Urothelium cell line (cell line): ENCODE results near the gene ARVCF.

ENCODE experiments used
- DNase-seq: peaks from one replicate; pipeline ENCODE4 v3.0.0; 2011; ENCODE audit warnings: low spot score, mixed read lengths
- FAIRE-seq: peaks from 2 replicates; lab custom pipeline; 2011; peaks lifted over from hg19 to GRCh38; lab: Jason Lieb, UNC

Gene ARVCF

GRCh38 chr22:19965771-19966709 lies 50.6 kb downstream of the ARVCF start:
- DNase-seq: no peak
- FAIRE-seq: no peak

DNA sequence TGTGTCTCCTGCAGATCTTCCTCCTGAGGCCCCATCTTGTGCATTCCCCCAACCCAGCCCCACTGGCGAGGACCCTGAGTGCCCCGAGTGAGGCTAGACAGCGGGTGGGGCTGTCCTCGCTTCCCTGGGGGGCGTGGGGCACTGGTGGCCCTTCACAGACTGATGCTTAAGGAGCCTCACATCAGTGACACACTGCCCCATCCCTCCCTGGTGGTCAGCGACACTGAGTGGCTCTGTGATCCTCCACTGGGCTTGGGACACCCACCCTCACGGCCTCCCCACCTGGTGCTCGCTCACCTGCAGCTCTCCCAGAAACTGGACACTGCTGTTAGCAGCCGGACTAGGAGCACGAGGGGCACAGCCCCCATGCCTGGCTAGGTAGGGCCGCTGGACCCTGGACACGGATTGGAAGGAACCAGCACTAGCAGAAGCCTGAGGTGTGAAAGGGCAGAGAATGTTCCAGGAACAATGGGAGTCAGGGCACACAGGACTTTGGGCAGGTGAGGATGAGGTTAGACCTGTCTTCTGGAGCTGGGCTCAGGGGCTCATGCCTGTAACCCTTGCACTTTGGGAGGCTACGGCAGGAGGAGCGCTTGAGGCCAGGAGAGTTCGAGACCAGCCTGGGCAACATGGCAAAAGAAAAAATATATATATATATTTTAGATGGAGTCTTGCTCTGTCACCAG lies 51.8 kb downstream of the ARVCF start:
- FAIRE-seq (no peak), DNase-seq (no peak)

DNA sequence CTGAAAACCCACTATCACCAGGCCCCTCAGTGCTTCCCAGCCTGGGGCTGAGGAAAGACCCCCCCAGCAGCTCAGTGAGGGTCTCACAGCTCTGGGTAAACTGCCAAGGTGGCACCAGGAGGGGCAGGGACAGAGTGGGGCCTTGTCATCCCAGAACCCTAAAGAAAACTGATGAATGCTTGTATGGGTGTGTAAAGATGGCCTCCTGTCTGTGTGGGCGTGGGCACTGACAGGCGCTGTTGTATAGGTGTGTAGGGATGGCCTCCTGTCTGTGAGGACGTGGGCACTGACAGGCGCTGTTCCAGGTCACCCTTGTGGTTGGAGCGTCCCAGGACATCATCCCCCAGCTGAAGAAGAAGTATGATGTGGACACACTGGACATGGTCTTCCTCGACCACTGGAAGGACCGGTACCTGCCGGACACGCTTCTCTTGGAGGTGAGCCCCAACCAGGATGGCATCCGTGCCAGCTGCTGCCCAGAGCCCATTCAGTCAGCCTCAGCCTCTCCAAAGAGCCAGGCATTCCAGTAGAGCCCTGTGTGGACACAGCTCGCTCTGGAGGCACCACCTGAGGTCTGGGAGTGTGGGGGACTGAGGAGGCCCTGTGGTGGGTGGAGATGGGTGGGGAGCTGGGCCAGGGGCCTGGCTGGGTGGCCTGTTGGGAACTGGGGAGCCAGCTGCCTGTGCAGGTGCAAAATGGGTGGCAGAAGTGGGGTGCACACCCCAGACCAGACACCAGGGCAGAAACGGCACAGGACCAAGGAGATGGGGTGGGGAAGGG lies 52.6 kb downstream of the ARVCF start:
- DNase-seq (no peak), FAIRE-seq (no peak)

DNA sequence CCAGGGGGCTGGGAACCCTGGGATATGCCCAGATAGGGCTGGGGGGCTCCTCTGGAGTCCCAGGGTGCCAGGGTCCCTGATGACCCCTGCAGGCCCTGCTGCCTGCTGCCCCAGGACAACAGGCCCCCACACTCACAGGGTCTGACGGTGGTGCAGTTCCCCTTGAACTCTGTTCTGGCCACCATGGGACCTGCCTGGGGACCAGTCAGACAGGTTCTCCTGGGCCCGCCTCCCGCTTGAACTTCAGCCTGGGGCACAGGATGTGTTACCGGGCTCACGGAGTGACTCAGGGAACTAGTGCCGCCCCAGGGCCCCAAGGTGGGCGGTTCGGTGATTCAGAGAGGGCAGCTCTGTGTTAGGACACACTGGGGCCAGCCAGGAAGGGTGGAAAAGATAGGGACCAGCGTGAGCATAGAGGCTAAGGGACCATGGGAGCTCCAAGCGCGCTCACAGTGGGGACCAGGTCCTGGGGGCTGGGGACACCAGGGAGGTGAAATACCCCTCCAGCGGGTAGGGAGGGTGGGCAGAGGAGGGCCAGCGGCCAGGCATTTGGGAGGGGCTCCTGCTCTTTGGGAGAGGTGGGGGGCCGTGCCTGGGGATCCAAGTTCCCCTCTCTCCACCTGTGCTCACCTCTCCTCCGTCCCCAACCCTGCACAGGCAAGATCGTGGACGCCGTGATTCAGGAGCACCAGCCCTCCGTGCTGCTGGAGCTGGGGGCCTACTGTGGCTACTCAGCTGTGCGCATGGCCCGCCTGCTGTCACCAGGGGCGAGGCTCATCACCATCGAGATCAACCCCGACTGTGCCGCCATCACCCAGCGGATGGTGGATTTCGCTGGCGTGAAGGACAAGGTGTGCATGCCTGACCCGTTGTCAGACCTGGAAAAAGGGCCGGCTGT lies 53.5 kb downstream of the ARVCF start:
- DNase-seq: no peak
- no peak for FAIRE-seq

GRCh38 chr22:19962246-19962908 lies 54.2 kb downstream of the ARVCF start:
- FAIRE-seq (peak; percentile 42), DNase-seq (peak; percentile 92)

- FAIRE-seq (no peak), DNase-seq (no peak)
These were observed 54.8 kb downstream of the ARVCF start for GRCh38 chr22:19961868-19962245.

GRCh38 chr22:19961201-19961580 lies 55.4 kb downstream of the ARVCF start:
- no peak for FAIRE-seq
- no peak for DNase-seq

DNA sequence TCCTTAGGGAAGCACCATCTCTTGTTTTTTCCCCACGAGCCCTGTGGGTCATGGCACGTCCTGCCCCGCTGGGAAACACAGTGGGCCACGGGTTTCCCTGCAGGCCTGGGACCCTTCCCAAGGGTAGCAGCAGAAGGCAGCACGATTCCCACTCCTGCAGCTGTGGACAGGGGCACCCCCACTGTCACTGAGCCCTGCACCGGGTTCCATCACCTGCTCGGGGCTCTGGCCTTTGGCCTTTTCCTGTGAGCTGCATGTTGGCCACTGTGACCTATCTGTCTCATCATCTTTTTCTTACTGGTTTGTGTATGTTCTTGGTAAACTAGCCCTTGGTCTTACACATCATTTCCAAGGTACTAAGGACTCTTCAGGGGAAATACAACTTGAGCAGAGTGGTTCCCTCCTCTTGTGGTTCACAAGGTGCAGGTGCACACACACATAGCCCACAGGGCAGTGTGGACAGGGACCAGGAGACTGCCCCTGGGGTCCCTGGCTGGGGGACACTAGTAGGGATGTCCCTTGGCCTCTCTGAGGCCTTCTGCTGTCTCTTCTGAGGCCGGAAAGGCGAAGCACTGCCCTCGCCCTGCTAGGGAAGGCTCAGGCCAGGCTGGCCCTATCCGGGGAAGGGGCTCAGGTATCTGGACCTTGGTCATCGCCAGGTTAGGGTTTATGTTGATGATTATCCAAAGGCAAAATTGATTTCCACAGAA lies 56.0 kb downstream of the ARVCF start:
- DNase-seq (no peak), FAIRE-seq (no peak)

DNA sequence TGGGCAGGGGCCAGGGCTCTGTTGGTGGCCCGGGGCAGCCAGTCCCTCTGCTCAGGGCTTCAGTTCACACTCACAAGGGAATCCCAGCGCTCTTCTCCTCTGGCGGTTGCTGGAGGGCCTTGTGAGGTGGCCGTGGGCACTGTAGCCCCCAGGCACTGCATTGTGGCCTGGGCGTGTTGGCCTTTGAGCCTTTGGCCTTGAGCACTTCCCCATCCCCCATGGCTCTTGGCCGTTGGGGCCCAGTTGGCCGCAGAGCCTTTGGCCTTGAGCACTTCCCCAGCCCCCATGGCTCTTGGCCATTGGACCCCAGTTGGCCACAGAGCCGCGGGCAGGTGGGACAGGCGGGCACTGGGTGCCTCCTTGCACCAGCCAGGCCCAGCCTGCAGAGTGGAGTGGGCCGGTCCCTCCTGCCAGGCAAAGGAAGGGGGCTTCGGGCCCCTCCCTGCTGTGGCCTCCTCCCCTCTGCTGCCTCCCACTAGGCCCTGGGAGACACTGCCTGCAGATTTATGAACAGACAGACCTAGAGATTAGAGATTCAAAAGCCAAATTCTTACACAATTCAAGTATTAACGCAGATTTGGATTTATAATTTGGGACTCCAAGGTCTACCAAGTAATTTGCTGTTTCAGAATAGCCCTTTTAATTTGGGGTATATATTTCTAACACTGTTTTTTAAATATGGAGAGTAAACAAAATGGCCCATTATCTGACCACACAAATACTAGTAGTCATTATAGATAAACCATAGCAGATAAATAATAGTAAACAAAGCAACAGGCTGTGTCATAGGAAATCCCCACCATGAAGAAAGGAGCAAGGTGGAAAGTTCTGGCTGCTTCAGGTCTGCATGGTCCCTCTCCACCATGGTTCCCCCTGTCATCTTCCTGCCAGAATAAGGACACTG lies 56.8 kb downstream of the ARVCF start:
- no peak for DNase-seq
- FAIRE-seq: no peak

DNA sequence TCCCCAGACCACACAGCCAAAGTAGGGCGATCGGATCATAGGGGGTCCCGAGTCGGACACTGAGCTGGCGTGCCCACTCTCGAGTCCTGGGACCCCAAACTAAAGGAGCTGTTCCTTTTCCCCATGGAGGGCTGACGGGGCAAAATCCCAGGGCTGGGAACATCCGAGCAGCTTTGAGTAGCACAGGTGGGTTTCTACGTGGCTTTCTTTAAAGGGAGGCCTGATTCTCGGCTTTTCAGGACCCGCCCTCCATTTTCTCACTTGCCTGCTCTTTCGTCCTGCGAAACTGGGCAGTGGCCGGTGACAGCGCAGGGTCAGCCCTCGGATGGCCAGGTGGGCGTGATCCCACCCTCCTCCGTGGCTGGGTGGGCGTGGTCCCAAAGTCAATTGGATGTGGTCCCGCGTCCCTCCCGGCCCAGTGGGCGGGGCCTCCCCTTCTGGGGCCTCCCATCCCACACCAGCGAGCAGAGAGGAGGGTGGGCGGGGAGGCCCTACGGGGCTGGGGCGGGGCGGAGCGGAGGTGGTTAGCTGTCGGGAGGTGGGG lies 57.5 kb downstream of the ARVCF start:
- FAIRE-seq (peak; percentile 17), DNase-seq (no peak)

- FAIRE-seq (no peak), DNase-seq (no peak)
These were observed 58.3 kb downstream of the ARVCF start for GRCh38 chr22:19958083-19959042.

GRCh38 chr22:19957445-19957844 lies 59.2 kb downstream of the ARVCF start:
- no peak for FAIRE-seq
- no peak for DNase-seq

DNA sequence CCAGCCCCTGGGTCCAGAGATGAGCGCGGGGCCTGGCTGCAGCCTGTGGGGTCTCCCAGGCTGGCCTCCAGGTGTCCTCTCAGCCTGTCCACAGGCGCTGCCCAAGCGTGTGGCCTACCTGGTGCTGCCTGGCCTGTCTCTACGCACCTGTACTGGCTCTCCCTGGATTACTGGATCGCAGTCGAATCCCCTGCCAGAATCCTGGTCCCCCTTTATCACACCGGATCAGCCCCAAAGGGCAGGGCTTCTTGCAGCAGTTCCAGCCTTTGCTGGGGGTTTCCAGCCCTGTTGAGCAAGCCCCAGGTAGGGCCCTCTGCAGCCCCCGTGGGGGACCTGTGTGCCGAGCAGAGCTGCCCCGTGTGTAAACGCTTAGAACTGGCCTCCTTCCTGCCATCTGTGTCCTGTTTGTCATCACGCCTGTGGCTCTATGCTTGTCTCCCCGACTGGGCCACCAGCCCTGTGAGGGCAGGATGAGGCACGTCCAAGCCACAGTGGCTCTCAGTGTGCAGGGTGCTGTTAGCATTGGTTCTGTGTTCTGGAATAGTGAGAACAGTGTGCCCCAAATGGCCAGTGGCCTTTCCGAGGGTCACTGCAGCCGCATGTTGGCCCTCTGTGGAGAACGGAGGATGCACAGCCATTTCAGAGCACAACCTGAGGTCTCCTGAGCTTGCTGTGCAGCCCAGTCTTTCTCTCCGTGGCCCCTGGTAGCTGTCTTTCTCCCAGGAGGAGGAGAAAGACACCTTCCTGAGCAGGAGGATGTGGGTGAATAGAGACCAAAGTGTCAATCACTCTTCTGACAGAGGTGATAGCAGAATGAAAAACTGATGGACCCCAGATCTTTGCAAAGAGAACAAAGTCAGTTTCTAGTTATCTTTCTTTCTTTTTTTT lies 61.1 kb downstream of the ARVCF start:
- FAIRE-seq (no peak), DNase-seq (no peak)

- FAIRE-seq: no peak
- no peak for DNase-seq
These were observed 65.3 kb downstream of the ARVCF start for GRCh38 chr22:19951346-19951745.

DNA sequence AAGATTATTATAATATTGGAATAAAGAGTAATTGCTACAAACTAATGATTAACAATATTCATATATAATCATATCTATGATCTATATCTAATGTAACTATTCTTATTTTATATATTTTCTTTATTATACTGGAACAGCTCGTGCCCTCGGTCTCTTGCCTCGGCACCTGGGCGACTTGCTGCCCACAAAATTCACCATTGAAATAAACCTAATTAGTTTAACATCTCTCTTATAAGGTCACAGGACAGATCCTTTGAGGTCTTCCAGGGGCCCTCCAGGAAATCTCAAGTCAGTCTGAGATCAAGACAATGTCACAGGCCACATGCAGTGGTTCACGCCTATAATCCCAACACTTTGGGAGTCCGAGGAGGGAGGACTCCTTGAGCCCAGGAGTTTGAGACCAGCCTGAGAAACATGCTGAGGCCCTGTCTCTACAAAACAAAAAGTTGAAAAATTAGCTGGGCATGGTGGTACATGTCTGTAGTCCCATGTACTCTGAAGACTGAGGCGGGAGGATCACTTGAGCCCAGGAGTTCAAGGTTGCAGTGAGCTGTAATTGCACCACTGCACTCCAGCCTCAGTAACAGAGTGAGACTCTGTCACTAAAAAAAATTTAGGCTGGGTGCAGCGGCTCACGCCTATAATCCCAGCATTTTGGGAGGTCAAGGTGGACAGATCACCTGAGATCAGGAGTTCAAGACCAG lies 68.4 kb downstream of the ARVCF start:
- FAIRE-seq (no peak), DNase-seq (no peak)
